H54 (cell line): ENCODE data around the gene C19orf38.

ENCODE experiments used
- DNase-seq: peaks from one replicate; pipeline ENCODE4 v3.0.0; 2011; ENCODE audit warnings: low spot score, mixed read lengths; ENCODE audit not compliant: insufficient read length
- FAIRE-seq: peaks from 3 replicates; lab custom pipeline; 2011; peaks lifted over from hg19 to GRCh38; lab: Jason Lieb, UNC
- POLR2A ChIP-seq: IDR thresholded peaks from 2 replicates; pipeline ENCODE4 v1.6.1; 2011; ENCODE audit warnings: low read depth, mild to moderate bottlenecking, low read length

The C19orf38 gene

GRCh38 chr19:10887616-10888367, 39.6 kb downstream of the C19orf38 start:
- TF ChIP-seq POLR2A, result no peak

GRCh38 chr19:10888421-10888866, 40.2 kb downstream of the C19orf38 start:
- no peak for DNase-seq
- TF ChIP-seq POLR2A, result no peak
- no peak for FAIRE-seq

More at GRCh38 chr19:10887616-10888367, 39.6 kb downstream of the C19orf38 start:
- FAIRE-seq (no peak), DNase-seq (no peak)

- DNase-seq (no peak), FAIRE-seq (no peak)
- no peak for TF ChIP-seq POLR2A
Observed at GRCh38 chr19:10889880-10890279, 41.7 kb downstream of the C19orf38 start.

GRCh38 chr19:10891405-10892086, 43.3 kb downstream of the C19orf38 start:
- FAIRE-seq, result no peak

GRCh38 chr19:10892256-10892655, 44.0 kb downstream of the C19orf38 start:
- DNase-seq (no peak), FAIRE-seq (no peak)
- no peak for TF ChIP-seq POLR2A

More at GRCh38 chr19:10891405-10892086, 43.3 kb downstream of the C19orf38 start:
- no peak for TF ChIP-seq POLR2A
- DNase-seq, result no peak

- DNase-seq (no peak), FAIRE-seq (no peak)
- TF ChIP-seq POLR2A, result no peak
Observed at GRCh38 chr19:10894911-10895213, 46.6 kb downstream of the C19orf38 start.

DNA sequence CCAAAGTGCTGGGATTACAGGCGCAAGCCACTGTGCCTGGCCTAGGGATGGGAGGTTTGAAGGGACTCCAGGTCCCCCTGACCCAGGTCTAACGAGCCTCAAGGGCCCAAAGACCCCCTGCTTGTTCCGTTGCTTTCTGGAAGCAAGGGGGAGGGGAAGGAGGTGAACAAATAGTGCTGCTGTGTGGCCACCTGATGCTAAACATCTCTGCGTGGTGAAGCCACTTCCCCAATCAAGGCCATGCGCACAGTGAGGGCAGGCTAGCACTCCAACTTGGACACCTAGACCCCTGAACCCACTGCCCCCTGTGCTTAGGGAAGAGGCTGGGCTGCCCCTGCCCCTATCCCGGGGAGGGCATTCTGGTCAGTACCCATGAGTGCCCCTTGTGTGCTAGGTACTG, 47.1 kb downstream of the C19orf38 start:
- no peak for DNase-seq
- no peak for TF ChIP-seq POLR2A
- no peak for FAIRE-seq

- TF ChIP-seq POLR2A, result no peak
- DNase-seq (no peak), FAIRE-seq (no peak)
Observed at GRCh38 chr19:10895920-10896319, 47.7 kb downstream of the C19orf38 start.

DNA sequence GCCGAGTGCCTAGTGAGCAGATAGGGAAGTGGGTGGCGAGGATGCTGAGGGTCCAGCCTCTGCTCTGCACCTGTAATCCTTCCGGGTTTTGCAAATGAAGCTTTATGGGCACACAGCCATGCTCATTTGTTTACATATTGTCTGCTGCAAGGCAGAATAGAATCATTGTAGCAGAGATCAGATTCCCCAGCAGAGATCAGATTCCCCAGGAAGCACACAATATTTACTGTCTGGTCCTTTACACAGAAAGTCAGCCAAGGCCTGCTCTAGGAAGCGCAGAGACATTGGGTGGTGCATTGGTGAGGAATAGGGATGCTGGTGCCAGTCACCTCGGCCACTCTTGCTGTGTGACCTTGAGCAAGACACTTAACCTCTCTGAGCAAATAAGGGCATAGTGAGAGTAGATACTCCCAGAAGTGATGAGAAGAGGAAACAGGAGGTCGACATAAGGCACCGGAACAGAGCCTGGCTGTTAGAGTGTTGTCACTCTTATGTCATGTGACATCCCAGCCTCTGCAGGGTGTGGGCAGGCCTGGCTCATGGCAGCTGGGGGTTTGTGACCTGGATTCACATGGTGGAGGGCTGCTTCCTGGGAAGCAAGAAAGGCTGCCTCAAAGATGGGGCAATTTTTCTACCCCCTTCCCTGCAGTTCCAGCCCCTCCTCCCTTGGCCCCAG, 48.8 kb downstream of the C19orf38 start:
- no peak for FAIRE-seq
- DNase-seq, result no peak
- TF ChIP-seq POLR2A, result no peak

- no peak for DNase-seq
- no peak for TF ChIP-seq POLR2A
- no peak for FAIRE-seq
Observed at GRCh38 chr19:10898633-10899032, 50.4 kb downstream of the C19orf38 start.

DNA sequence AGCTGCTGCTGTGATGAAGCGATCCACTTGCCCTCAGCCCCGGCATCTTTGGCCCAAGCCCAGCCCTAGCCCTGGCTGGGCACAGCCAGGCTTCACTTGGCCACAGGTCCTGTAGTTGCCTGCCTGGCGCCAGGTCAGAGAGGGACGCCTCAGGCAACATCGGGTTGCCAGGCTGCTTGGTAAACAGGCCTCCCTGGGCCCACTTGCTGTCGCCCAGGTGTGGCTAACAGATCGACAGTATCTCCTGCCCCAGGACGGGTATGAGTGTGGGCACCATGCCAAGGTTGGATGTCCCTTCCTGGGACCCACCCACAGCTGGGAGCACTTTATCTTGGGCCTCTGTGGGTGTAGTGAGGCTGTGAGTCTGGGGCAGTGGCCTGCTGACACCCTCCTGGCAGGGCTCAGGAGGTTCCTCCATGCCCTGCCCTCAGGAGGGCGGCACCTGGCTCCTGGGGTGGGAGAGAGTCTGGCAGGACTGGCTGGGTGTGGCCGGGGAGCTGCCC, 51.0 kb downstream of the C19orf38 start:
- no peak for DNase-seq
- no peak for TF ChIP-seq POLR2A

DNA sequence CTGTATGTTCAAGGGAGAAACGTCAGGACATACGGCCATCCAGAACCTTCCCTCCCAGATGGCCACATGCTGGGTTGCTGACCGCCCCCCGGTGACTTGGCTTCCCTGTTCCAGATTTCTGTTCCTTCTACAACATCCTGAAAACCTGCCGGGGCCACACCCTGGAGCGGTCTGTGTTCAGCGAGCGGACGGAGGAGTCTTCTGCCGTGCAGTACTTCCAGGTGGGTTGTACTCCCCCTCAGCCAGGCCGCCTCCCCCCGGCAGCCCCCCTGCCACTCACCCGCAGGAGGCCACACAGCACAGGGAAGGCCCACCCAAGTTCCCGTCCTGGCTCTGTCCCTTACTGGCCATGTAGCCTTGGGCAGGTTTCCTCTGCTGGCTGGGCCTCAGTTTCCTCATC, 59.7 kb downstream of the C19orf38 start:
- no peak for DNase-seq
- no peak for TF ChIP-seq POLR2A
- FAIRE-seq, result no peak

More for the DNA sequence above, 51.0 kb downstream of the C19orf38 start:
- no peak for FAIRE-seq

- DNase-seq (no peak), FAIRE-seq (no peak)
- TF ChIP-seq POLR2A, result no peak
Observed at GRCh38 chr19:10908380-10908960, 60.3 kb downstream of the C19orf38 start.

DNA sequence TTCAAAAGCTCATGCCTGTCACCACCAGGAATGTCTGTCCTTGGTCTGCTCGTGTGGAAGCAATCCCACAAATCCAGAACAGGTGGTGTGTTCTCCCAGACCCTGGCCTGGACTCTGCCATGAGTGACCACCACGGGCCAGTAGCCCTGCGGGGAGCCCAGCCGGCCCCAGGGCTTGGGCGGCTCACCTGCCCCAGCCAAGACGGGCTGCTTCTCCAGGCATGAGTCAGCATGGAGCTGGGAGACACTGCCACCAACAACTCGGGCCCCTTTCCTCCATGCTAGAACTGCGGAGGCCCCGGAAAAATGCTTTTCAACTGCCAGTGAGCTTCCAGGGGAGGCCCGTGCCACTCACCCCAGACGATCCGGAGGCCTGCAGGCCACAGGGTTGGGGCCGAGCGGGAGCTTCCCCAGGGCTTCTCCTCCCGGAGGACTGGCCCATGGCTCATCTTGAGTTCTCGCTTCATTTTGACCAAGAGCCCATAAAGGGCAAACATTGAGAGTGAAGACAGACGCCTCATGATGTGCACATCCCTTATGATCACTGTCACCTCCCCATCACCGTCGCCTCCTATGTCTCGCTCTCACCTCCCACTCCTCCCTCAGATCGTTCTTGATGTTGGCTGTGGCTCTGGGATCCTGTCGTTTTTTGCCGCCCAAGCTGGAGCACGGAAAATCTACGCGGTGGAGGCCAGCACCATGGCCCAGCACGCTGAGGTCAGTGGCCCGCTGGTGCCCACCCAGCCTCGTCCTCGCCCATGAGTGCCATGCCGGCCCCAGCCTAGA, 63.6 kb downstream of the C19orf38 start:
- TF ChIP-seq POLR2A, result no peak
- FAIRE-seq (no peak), DNase-seq (no peak)
